H1 (cell line): ENCODE data around the gene NSUN4. TPM values are rescaled to one million over a fixed set of nuclear protein-coding genes. Genes with fewer than 3 reads are reported as not detected.

Source experiments
- CTCF ChIA-PET: fragments of 300-600 bp; sonication (Branson Sonifier 250); formaldehyde crosslinking; loops from one replicate; lab custom pipeline; 2021; ENCODE audit not compliant: partially characterized antibody; lab: Charles Lee
- POLR2A ChIA-PET: fragments of 300-600 bp; sonication (Branson Sonifier 250); formaldehyde crosslinking; loops from one replicate; lab custom pipeline; 2021; ENCODE audit warnings: inconsistent platforms; ENCODE audit not compliant: partially characterized antibody; lab: Charles Lee
- DNase-seq, 2 experiments: peaks; one replicate each; pipeline versions ENCODE4 v3.0.0 to v3.0.0-alpha.2; 2010 to 2022; ENCODE audit warnings: low spot score in 2 of 2, low read depth in 1 of 2, mixed read lengths in 1 of 2
- FAIRE-seq: peaks from 2 replicates; lab custom pipeline; 2011; peaks lifted over from hg19 to GRCh38; lab: Jason Lieb, UNC
- H2AFZ ChIP-seq: 2 replicates; pipeline ENCODE4 v1.8.1; 2012; ENCODE audit warnings: low read length, inconsistent platforms
- H2AK5ac ChIP-seq: 2 replicates; pipeline ENCODE4 v1.6.1; 2013; ENCODE audit warnings: low read depth, low read length
- H2BK120ac ChIP-seq: replicated peaks from 2 replicates; pipeline ENCODE3; 2013; ENCODE audit warnings: low read depth, low read length, inconsistent platforms
- H2BK12ac ChIP-seq: 2 replicates; pipeline ENCODE4 v1.6.1; 2013; ENCODE audit warnings: low read depth, low read length
- H2BK15ac ChIP-seq: 2 replicates; pipeline ENCODE4 v1.6.1; 2013; ENCODE audit warnings: low read length
- H2BK20ac ChIP-seq: 2 replicates; pipeline ENCODE4 v1.6.1; 2013; ENCODE audit warnings: low read length
- H2BK5ac ChIP-seq: 2 replicates; pipeline ENCODE4 v1.6.1; 2013; ENCODE audit warnings: low read depth, low read length
- H3K14ac ChIP-seq: 2 replicates; pipeline ENCODE4 v1.6.1; 2013; ENCODE audit warnings: inconsistent platforms; ENCODE audit not compliant: insufficient read length
- H3K18ac ChIP-seq: 2 replicates; pipeline ENCODE4 v1.6.1; 2013; ENCODE audit warnings: low read length; ENCODE audit errors: extremely low read depth
- H3K23ac ChIP-seq: 2 replicates; pipeline ENCODE4 v1.6.1; 2013; ENCODE audit warnings: inconsistent platforms; ENCODE audit not compliant: insufficient read length
- H3K23me2 ChIP-seq: 2 replicates; pipeline ENCODE4 v1.6.1; 2013; ENCODE audit warnings: low read depth, low read length
- H3K27ac ChIP-seq: 2 replicates; pipeline ENCODE4 v1.6.1; 2011; ENCODE audit warnings: low read depth, low read length, inconsistent platforms
- H3K27me3 ChIP-seq, 4 experiments: replicated peaks in 1 of 4; 1 replicate in 1 of 4; 2 replicates in 3 of 4; pipeline versions ENCODE4 v1.6.1 to v1.8.1; 2011 to 2013; ENCODE audit warnings: low read length in 3 of 4, mild to moderate bottlenecking in 3 of 4, inconsistent platforms in 2 of 4, mixed read lengths in 2 of 4, moderate library complexity in 1 of 4; ENCODE audit not compliant: control insufficient read depth in 3 of 4, insufficient read depth in 3 of 4; ENCODE audit errors: extremely low read depth in 1 of 4
- H3K36me3 ChIP-seq, 4 experiments: 2 replicates each; pipeline versions ENCODE4 v1.6.1 to v1.8.1; 2011 to 2013; ENCODE audit warnings: mild to moderate bottlenecking in 4 of 4, low read length in 3 of 4, moderate library complexity in 2 of 4, control low read depth in 1 of 4, inconsistent platforms in 1 of 4; ENCODE audit not compliant: insufficient read depth in 4 of 4, control insufficient read depth in 2 of 4
- H3K4ac ChIP-seq: replicated peaks from 2 replicates; pipeline ENCODE3; 2013; ENCODE audit warnings: low read length, low read depth, mixed read lengths, inconsistent platforms; ENCODE audit not compliant: insufficient read length
- H3K4me1 ChIP-seq, 4 experiments: replicated peaks in 1 of 4; 1 replicate in 1 of 4; 2 replicates in 3 of 4; pipeline versions ENCODE4 v1.6.1 to v1.8.1; 2011 to 2013; ENCODE audit warnings: low read length in 3 of 4, inconsistent platforms in 2 of 4, mixed read lengths in 1 of 4; ENCODE audit not compliant: insufficient read depth in 4 of 4, control insufficient read depth in 3 of 4
- H3K4me2 ChIP-seq, 2 experiments: 2 replicates each; pipeline versions ENCODE4 v1.6.1 to v1.8.1; 2011 to 2013; ENCODE audit warnings: low read depth in 2 of 2, low read length in 2 of 2, control low read depth in 1 of 2, inconsistent platforms in 1 of 2, mild to moderate bottlenecking in 1 of 2; ENCODE audit not compliant: insufficient read depth in 1 of 2
- H3K4me3 ChIP-seq, 4 experiments: fragments of 200-600, 300-600 bp in 1 of 4; sonication (generic), shearing (Covaris generic), sonication (Bioruptor Twin) in 1 of 4; 2 replicates each; pipeline versions ENCODE4 v1.5.1 to v1.8.1; 2011 to 2016; ENCODE audit warnings: low read length in 4 of 4, low read depth in 3 of 4, control low read depth in 2 of 4, inconsistent platforms in 2 of 4, mild to moderate bottlenecking in 2 of 4, mixed read lengths in 1 of 4, moderate library complexity in 1 of 4; ENCODE audit not compliant: insufficient read depth in 2 of 4; ENCODE audit errors: extremely low read depth in 1 of 4
- H3K56ac ChIP-seq: replicated peaks from 2 replicates; pipeline ENCODE3; 2013; ENCODE audit warnings: low read depth, mild to moderate bottlenecking, mixed read lengths, low read length, inconsistent platforms; ENCODE audit not compliant: insufficient read length
- H3K79me1 ChIP-seq: 2 replicates; pipeline ENCODE4 v1.6.1; 2013; ENCODE audit warnings: low read depth, low read length, control low read depth
- H3K79me2 ChIP-seq, 2 experiments: 2 replicates each; pipeline versions ENCODE4 v1.6.1 to v1.8.1; 2012 to 2013; ENCODE audit warnings: low read length in 2 of 2, mild to moderate bottlenecking in 2 of 2, inconsistent platforms in 1 of 2; ENCODE audit not compliant: insufficient read depth in 2 of 2, control insufficient read depth in 1 of 2
- H3K9ac ChIP-seq, 4 experiments: replicated peaks in 1 of 4; 1 replicate in 1 of 4; 2 replicates in 3 of 4; pipeline versions ENCODE4 v1.6.1 to v1.8.1; 2011 to 2013; ENCODE audit warnings: low read depth in 3 of 4, low read length in 3 of 4, control low read depth in 2 of 4, mild to moderate bottlenecking in 2 of 4, moderate library complexity in 2 of 4, inconsistent platforms in 1 of 4; ENCODE audit errors: extremely low read depth in 1 of 4
- H3K9me3 ChIP-seq, 2 experiments: 2 replicates each; pipeline versions ENCODE4 v1.6.1 to v1.8.1; 2012 to 2013; ENCODE audit warnings: mild to moderate bottlenecking in 2 of 2, moderate library complexity in 2 of 2, control low read depth in 1 of 2, inconsistent platforms in 1 of 2, low read depth in 1 of 2, low read length in 1 of 2, mixed read lengths in 1 of 2; ENCODE audit not compliant: insufficient read depth in 2 of 2
- H4K20me1 ChIP-seq, 2 experiments: replicated peaks in 1 of 2; 2 replicates each; pipeline versions ENCODE3 to v1.8.1; 2011 to 2013; ENCODE audit warnings: inconsistent platforms in 2 of 2, low read length in 2 of 2, mild to moderate bottlenecking in 1 of 2; ENCODE audit not compliant: insufficient read depth in 2 of 2, control insufficient read depth in 1 of 2
- H4K5ac ChIP-seq: 2 replicates; pipeline ENCODE4 v1.6.1; 2013; ENCODE audit warnings: low read length, low read depth, mixed read lengths, inconsistent platforms; ENCODE audit not compliant: insufficient read length
- H4K8ac ChIP-seq: 2 replicates; pipeline ENCODE4 v1.8.0; 2013; ENCODE audit warnings: mild to moderate bottlenecking, moderate library complexity, low read length, inconsistent platforms; ENCODE audit not compliant: insufficient read depth; ENCODE audit errors: extremely low read depth
- H4K91ac ChIP-seq: replicated peaks from 2 replicates; pipeline ENCODE3; 2013; ENCODE audit warnings: low read length, mixed read lengths, inconsistent platforms; ENCODE audit not compliant: insufficient read length
- ASH2L ChIP-seq: fragments of 200-600, 300-600 bp; sonication (generic); IDR thresholded peaks from one replicate; pipeline ENCODE4 v1.7.1; 2017; ENCODE audit warnings: low read length
- HDAC6 ChIP-seq: IDR thresholded peaks from one replicate; pipeline ENCODE4 v1.7.1; 2012; ENCODE audit warnings: low read depth, mild to moderate bottlenecking, inconsistent platforms, low read length, moderate library complexity
- SAP30 ChIP-seq: fragments of 300-600 bp; sonication (generic); IDR thresholded peaks from 2 replicates; pipeline ENCODE4 v1.7.1; 2012; ENCODE audit warnings: low read length, moderate library complexity, mild to moderate bottlenecking, inconsistent platforms; ENCODE audit not compliant: insufficient read depth, insufficient replicate concordance
- USF2 ChIP-seq: IDR thresholded peaks from 2 replicates; pipeline ENCODE4 v1.6.1; 2011; ENCODE audit warnings: low read length, improper control_type of control experiment
- ZNF274 ChIP-seq: IDR thresholded peaks from 2 replicates; pipeline ENCODE4 v1.7.0; 2012; ENCODE audit warnings: low read length, borderline replicate concordance; ENCODE audit errors: extremely low read depth
- WGBS, 2 experiments: shearing (Covaris generic) in 1 of 2; methylation state at CpG; one replicate each; pipeline versions ENCODE4 v1.1.6 to v1.1.7; 2013 to 2015; ENCODE audit warnings: low lambda C conversion rate in 2 of 2, mixed read lengths in 2 of 2, inconsistent platforms in 1 of 2, low coverage in 1 of 2, missing lambda C conversion rate in 1 of 2; ENCODE audit not compliant: insufficient replicate concordance in 2 of 2, insufficient coverage in 1 of 2, insufficient read length in 1 of 2; ENCODE audit errors: extremely low coverage in 1 of 2, missing lambda C conversion rate in 1 of 2; 5-methylcytosine and 5-hydroxymethylcytosine counted together
- polyA plus RNA-seq, 7 experiments: library from polyadenylated mRNA; depleted of rRNA in 3 of 7; stranded (reverse) in 5 of 7; unstranded in 2 of 7; fragments of >200 nt in 5 of 7; fragments of 200-250 nt in 2 of 7; gene quantifications; 1 replicate in 5 of 7; 2 replicates in 1 of 7; 4 replicates in 1 of 7; pipeline versions ENCODE4 v1.2.1 to v1.2.3, GENCODE V29; 2011 to 2013; ENCODE audit warnings: missing spikeins in 2 of 7, mixed read lengths in 2 of 7
- total RNA-seq: library from RNA; stranded (reverse); fragmentation: NEBNext Ultra II Directional; extraction: Animal tissue kit (Norgen Biotek cat#: 25700); gene quantifications from 2 replicates; pipeline ENCODE4 v1.2.1, GENCODE V29; 2021

The NSUN4 gene
- total and polyA plus RNA-seq, 2 of the 8 experiments (the other 6 are each of a cell fraction or from before 2014, with no cell fraction given) = 9.7 to 15.7 TPM

- no peak overlapping the region for H3K14ac ChIP-seq
- no peaks in the 10 kb centered on the region for H3K27me3 ChIP-seq
- no peak for TF ChIP-seq SAP30
- no peak for TF ChIP-seq HDAC6
- TF ChIP-seq ASH2L = no peak
- TF ChIP-seq ZNF274 = no peak
- no peak for TF ChIP-seq USF2
- no peak overlapping the region for H2AFZ ChIP-seq
- no peaks in the 10 kb centered on the region for H3K79me2 ChIP-seq
- POLR2A ChIA-PET = interaction anchor here (1.0 to 1.4 kb wide), 3 partner anchors 16 to 73 kb away, joined by 3 read pairs; no protein-coding TSS in a partner anchor
- no peak overlapping the region for H4K91ac ChIP-seq
- no peak overlapping the region for H2AK5ac ChIP-seq
- no peak overlapping the region for H2BK15ac ChIP-seq
- H2BK5ac ChIP-seq = no peak overlapping the region
- H3K9ac ChIP-seq = no peak overlapping the region
- no peak overlapping the region for H2BK120ac ChIP-seq
- peaks cover 0 to 17% (median 1%) of the 10 kb centered on the region in 4 experiments; a peak in 4 of 8 replicates for H3K36me3 ChIP-seq
- no peaks in the 10 kb centered on the region for H3K23me2 ChIP-seq
- no peak overlapping the region for H3K4ac ChIP-seq
- no peak overlapping the region for H3K27ac ChIP-seq
- FAIRE-seq (no peak), DNase-seq (no peak)
- H2BK12ac ChIP-seq = no peak overlapping the region; the same call in 1 of the 2 replicates
- H3K56ac ChIP-seq = no peak overlapping the region
- no peak overlapping the region for H4K5ac ChIP-seq
- no peaks in the 10 kb centered on the region for H4K20me1 ChIP-seq
- no peak overlapping the region for H3K23ac ChIP-seq
- CTCF ChIA-PET = no interaction called here
- H3K4me2 ChIP-seq = no peak overlapping the region
- H4K8ac ChIP-seq = no peak overlapping the region
- H3K4me1 ChIP-seq = no peaks in the 10 kb centered on the region
- no peaks in the 10 kb centered on the region for H3K9me3 ChIP-seq
- WGBS, 2 experiments = 94% methylated on average over 2 of the region's 2 CpGs; no CpG with 5 or more reads in 1 of the 2 experiments
- H3K4me3 ChIP-seq = no peak overlapping the region
- no peaks in the 10 kb centered on the region for H3K79me1 ChIP-seq
- H3K18ac ChIP-seq = no peak overlapping the region
- no peak overlapping the region for H2BK20ac ChIP-seq
Measured at GRCh38 chr1:46368791-46369190, 28.2 kb downstream of the NSUN4 start.
